IMR-90 (cell line): ENCODE data around the gene ZNF426.

Source experiments
- BHLHE40 ChIP-seq: fragments of 150-350 bp; IDR thresholded peaks from 2 replicates; pipeline ENCODE4 v1.6.1; 2016; ENCODE audit warnings: mild to moderate bottlenecking, low read depth, low read length
- CEBPB ChIP-seq: IDR thresholded peaks from 2 replicates; pipeline ENCODE4 v1.6.1; 2012; ENCODE audit warnings: low read depth, low read length, improper control_type of control experiment
- CHD1 ChIP-seq: IDR thresholded peaks from 2 replicates; pipeline ENCODE4 v1.6.1; 2012; ENCODE audit warnings: low read depth, low read length, improper control_type of control experiment
- MAZ ChIP-seq: IDR thresholded peaks from 2 replicates; pipeline ENCODE4 v1.6.1; 2012; ENCODE audit warnings: low read depth, mild to moderate bottlenecking, low read length, improper control_type of control experiment, moderate library complexity, borderline replicate concordance
- MXI1 ChIP-seq: IDR thresholded peaks from 2 replicates; pipeline ENCODE4 v1.6.1; 2012; ENCODE audit warnings: low read depth, mild to moderate bottlenecking, low read length, moderate library complexity, borderline replicate concordance
- POLR2A ChIP-seq: IDR thresholded peaks from 2 replicates; pipeline ENCODE4 v1.6.1; 2012; ENCODE audit warnings: mild to moderate bottlenecking, low read depth, low read length
- RCOR1 ChIP-seq: IDR thresholded peaks from 2 replicates; pipeline ENCODE4 v1.6.1; 2012; ENCODE audit warnings: mild to moderate bottlenecking, low read length, improper control_type of control experiment; ENCODE audit not compliant: insufficient replicate concordance
- RFX5 ChIP-seq: IDR thresholded peaks from 2 replicates; pipeline ENCODE4 v1.8.0; 2012; ENCODE audit warnings: low read depth, mild to moderate bottlenecking, low read length, moderate library complexity
- SMC3 ChIP-seq: fragments of 150-350 bp; IDR thresholded peaks from 2 replicates; pipeline ENCODE4 v1.6.1; 2016; ENCODE audit warnings: low read depth, mild to moderate bottlenecking, antibody characterized with exemption, low read length, moderate library complexity
- TF ChIP-seq, protein P1 (sequence below): fragments of 150-350 bp; IDR thresholded peaks from 2 replicates; pipeline ENCODE4 v1.6.1; 2017; ENCODE audit warnings: mild to moderate bottlenecking, antibody characterized with exemption, low read length, low read depth
- TF ChIP-seq, protein P2 (sequence below): conservative IDR thresholded peaks from 2 replicates; pipeline ENCODE4 v1.5.1; 2012; ENCODE audit warnings: mild to moderate bottlenecking, low read depth, low read length, improper control_type of control experiment

GRCh38 chr19:9538183-9539058 is at the start of gene ZNF426:
- TF ChIP-seq, protein P1, sequence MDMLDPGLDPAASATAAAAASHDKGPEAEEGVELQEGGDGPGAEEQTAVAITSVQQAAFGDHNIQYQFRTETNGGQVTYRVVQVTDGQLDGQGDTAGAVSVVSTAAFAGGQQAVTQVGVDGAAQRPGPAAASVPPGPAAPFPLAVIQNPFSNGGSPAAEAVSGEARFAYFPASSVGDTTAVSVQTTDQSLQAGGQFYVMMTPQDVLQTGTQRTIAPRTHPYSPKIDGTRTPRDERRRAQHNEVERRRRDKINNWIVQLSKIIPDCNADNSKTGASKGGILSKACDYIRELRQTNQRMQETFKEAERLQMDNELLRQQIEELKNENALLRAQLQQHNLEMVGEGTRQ, result no peak
- TF ChIP-seq, protein P2, sequence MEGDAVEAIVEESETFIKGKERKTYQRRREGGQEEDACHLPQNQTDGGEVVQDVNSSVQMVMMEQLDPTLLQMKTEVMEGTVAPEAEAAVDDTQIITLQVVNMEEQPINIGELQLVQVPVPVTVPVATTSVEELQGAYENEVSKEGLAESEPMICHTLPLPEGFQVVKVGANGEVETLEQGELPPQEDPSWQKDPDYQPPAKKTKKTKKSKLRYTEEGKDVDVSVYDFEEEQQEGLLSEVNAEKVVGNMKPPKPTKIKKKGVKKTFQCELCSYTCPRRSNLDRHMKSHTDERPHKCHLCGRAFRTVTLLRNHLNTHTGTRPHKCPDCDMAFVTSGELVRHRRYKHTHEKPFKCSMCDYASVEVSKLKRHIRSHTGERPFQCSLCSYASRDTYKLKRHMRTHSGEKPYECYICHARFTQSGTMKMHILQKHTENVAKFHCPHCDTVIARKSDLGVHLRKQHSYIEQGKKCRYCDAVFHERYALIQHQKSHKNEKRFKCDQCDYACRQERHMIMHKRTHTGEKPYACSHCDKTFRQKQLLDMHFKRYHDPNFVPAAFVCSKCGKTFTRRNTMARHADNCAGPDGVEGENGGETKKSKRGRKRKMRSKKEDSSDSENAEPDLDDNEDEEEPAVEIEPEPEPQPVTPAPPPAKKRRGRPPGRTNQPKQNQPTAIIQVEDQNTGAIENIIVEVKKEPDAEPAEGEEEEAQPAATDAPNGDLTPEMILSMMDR, result no peak
- TF ChIP-seq MXI1 (no peak), POLR2A (peak; percentile 84), BHLHE40 (no peak), CHD1 (no peak), CEBPB (no peak), MAZ (peak; percentile 60; the same call in 1 of the 2 replicates), RFX5 (no peak), SMC3 (no peak), RCOR1 (no peak)
